GM18870 (cell line): ENCODE measurements around the gene SRGAP2.
"Not testable (repeated sequence)": the region's sequence is repeated elsewhere in the genome, so short reads cannot be mapped to it uniquely, and the experiment has no call there.

ENCODE experiments used
- ATAC-seq: cut with Tn5 transposase; IDR thresholded peaks from one replicate; pipeline ENCODE4 v1.9.1; 2021; ENCODE audit warnings: moderate library complexity; ENCODE audit not compliant: unreplicated experiment

The SRGAP2 gene

DNA sequence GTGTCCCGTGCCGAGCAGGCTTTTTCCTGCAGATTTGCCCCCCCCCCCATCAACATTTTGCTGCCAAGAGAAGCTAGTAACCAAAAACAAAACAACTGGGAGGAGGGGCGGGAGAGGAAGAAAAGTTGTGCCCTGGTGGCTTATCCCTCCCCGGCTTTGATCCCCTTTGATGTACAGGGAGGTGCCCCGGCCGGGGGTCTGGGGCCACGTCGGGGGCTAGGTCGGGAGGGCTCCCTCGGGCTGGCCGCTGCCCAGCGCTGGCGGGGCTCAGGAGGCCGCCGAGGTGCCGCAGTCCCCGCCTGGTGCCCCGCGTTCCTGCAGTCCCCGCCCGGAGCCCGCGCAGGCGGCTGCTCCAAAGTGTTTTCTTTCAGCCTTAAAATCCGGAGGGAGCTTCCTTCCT is 1.5 kb downstream of the SRGAP2 start:
- ATAC-seq: not testable (repeated sequence)

DNA sequence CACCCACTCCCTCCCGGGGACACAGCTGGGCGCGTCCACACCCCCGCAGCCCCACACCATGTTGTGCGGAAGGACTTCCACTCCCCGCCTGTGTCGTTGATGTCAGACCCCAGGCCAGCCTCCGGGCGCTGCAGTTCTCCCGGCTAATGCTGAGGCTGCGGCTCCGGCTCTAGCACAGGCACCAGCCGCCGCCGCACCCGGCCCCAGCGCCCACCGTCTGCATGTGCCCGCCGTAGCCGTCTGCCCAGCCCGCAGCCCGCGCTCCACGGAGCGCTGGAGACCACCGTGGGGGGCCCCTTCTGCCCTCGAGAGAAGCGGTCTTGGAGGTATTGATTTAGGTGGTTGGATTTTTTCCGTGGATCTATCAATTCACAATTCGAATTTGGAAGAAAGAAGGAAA is 2.2 kb downstream of the SRGAP2 start:
- ATAC-seq: not testable (repeated sequence)

GRCh38 chr1:206210802-206211201 is 7.5 kb downstream of the SRGAP2 start:
- ATAC-seq: not testable (repeated sequence)

- ATAC-seq: not testable (repeated sequence)
These were observed 12.5 kb downstream of the SRGAP2 start for GRCh38 chr1:206215600-206216392.

- not testable (repeated sequence) for ATAC-seq
These were observed 14.9 kb downstream of the SRGAP2 start for GRCh38 chr1:206218285-206218684.

GRCh38 chr1:206218765-206219164 is 15.4 kb downstream of the SRGAP2 start:
- ATAC-seq: not testable (repeated sequence)

DNA sequence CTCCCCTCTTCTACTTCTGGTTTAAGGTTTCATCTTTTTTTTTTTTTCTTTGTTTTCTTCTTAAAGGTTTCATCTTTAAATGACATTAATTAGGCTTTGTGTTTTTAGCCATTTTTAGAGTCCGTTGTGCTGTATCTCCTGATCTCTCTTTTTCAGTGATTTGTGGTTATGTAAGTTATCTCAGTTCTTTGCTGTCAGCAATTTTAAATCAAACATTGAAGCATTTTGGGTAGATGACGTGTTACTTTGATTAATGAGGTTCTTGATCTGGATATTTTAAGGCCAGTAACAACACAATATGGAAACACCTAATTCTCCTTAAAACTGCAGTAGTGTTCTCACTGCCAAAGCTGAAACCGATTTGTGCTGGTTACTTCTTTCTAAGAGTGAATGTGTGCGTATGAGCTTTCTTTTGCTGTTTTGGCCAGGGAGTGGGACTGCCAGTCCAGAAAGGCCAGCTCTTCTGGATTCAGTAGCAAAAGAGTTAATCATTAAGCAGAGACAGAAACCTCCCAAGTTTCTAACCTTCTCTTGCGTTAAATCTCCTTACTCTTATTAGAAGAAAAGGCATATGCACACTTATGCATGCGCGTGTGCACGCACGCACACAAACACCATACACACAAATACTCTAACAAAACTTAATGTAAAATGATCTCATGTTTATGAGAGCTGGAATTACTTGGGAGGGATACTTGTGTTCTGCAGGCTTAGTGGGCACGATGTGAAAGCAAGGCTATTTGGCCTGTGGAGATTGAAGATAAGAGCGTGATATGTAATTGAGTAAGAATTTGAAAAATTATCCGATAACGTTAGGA is 16.4 kb downstream of the SRGAP2 start:
- ATAC-seq: not testable (repeated sequence)

- ATAC-seq: not testable (repeated sequence)
These were observed 17.1 kb downstream of the SRGAP2 start for GRCh38 chr1:206220332-206221000.

- not testable (repeated sequence) for ATAC-seq
These were observed 18.2 kb downstream of the SRGAP2 start for GRCh38 chr1:206221585-206221984.

- ATAC-seq: not testable (repeated sequence)
These were observed 20.9 kb downstream of the SRGAP2 start for GRCh38 chr1:206224190-206224776.

GRCh38 chr1:206225386-206225785 is 22.0 kb downstream of the SRGAP2 start:
- ATAC-seq: not testable (repeated sequence)

GRCh38 chr1:206226886-206227285 is 23.5 kb downstream of the SRGAP2 start:
- ATAC-seq: not testable (repeated sequence)

DNA sequence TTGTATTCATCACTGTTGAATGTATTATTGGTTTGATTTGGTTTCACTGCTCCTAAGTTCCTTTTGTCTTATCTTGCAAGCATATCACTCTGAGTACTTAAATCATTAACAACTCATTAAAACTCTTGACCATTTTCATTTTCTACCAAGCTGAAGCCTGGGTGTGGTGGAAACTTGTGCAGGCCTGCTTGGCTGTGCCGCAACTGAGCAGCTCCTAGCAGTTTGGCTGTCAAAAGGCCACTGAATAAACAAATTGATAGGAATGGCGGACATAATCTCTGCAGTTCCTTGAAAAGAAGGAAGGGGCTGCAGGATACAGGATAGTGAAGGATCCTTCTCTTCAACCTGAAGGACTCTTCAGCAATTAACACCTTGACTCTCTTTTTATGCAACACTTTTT is 25.9 kb downstream of the SRGAP2 start:
- ATAC-seq: not testable (repeated sequence)

- ATAC-seq: not testable (repeated sequence)
These were observed 28.6 kb downstream of the SRGAP2 start for GRCh38 chr1:206231989-206232388.

- not testable (repeated sequence) for ATAC-seq
These were observed 29.8 kb downstream of the SRGAP2 start for GRCh38 chr1:206232970-206233645.

DNA sequence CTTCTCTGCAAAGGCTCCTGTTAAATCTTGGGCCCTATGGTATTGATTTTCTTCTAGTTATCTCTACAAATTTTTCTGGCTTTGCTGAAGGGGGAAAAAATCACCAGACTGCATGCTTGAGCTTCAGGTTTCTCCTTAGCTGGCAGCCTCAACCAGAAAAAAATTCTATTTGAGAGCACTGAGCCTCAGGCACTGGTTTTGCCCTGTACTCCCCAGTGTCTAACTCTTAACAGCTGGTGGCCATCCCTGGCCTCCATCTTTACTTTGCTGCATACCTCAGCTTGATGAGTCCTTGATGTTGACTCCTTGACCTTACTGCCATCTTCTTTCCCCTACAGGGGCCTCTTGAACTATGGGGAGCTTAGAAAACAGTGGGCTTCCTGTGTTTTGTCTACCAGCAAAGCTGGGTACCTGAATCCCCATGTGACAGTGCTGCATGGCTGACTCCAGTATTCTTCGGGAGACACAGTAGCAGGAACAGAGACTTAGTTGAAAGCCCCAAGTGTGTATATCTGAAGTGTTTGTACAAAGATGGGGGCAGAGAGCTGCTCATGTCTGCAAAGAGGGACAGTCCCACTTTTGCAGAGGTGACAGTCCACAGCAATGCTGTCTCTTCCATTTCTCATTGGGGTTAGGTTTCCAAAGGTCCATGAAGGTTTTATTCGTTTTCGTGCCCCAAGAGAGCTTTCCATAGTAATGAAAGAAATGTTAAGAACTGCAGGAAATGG is 31.0 kb downstream of the SRGAP2 start:
- ATAC-seq: not testable (repeated sequence)

- ATAC-seq: not testable (repeated sequence)
These were observed 31.8 kb downstream of the SRGAP2 start for GRCh38 chr1:206235190-206235589.

DNA sequence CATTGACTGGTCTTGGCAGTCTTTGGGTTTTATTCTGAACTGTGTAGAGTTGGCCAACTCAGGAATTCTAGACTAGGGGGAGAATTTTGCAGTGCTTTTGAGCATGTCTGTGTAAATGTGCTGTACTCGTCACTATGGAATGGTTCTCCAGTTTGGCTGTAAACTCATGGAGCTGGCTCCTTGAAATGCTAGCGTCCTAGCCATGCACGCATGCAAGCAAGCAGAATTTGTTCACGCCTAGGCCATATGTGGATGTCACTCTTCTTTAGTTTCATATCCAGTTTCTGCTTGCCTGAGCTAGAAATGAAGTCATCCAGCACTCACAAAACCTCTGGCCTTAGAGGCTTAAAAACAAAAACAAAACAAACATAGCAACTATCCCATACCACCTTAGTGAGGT is 36.9 kb downstream of the SRGAP2 start:
- ATAC-seq: peak; percentile 56

DNA sequence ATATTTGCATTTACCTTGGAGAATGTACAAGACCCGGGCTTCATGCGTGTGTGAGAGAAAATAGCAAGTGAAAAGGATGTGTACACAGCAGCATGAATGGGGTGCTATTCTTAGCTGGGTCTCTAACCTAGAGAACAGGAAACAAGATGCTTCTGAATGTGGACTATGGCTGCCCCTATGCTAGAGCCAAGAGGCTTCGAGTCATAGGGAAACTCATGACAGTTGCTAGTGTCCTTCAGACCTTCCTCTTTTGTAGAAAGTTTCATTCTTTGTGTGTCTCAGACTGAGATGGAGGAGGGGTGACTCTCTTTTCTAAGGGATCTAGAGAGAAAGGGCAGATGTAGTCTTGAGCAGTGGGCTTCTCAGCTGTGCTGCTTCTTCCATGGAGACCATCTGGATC is 40.0 kb downstream of the SRGAP2 start:
- ATAC-seq: peak; percentile 98

- ATAC-seq: not testable (repeated sequence)
These were observed 42.1 kb downstream of the SRGAP2 start for GRCh38 chr1:206245479-206245878.
